ENCODE measurements around the gene ATF7.

GRCh38 chr12:53643232-53643979, 17.2 kb upstream of the ATF7 start:
- TF ChIP-seq YY1 (IDR thresholded peaks at IDR 0.05; ENCODE audit: low read depth) (no peak), CTCF (IDR thresholded peaks at IDR 0.05) (no peak), POLR2AphosphoS5 (IDR thresholded peaks at IDR 0.05; ENCODE audit: low read depth, low read length) (no peak), TAF1 (IDR thresholded peaks at IDR 0.05; ENCODE audit: borderline replicate concordance, low read depth, low read length) (no peak), ZBTB33 (IDR thresholded peaks at IDR 0.05; ENCODE audit: borderline replicate concordance, low read depth) (no peak), MAX (IDR thresholded peaks at IDR 0.05; ENCODE audit: low read depth) (no peak), EP300 (IDR thresholded peaks at IDR 0.05; ENCODE audit: borderline replicate concordance in 1 of 2, low read depth in 1 of 2, low read length in 1 of 2) (no peak), USF2 (IDR thresholded peaks at IDR 0.05; ENCODE audit: borderline replicate concordance, low read depth, low read length) (no peak), TEAD4 (IDR thresholded peaks at IDR 0.05; ENCODE audit: borderline replicate concordance, insufficient read depth) (no peak), REST (IDR thresholded peaks at IDR 0.05; ENCODE audit: low read depth, low read length) (no peak), RAD21 (IDR thresholded peaks at IDR 0.05; ENCODE audit: low read length) (no peak), SIN3A (IDR thresholded peaks at IDR 0.05; ENCODE audit: borderline replicate concordance, low read depth, low read length) (no peak), NFIC (IDR thresholded peaks at IDR 0.05; ENCODE audit: borderline replicate concordance) (no peak)

All from SK-N-SH (cell line).